ENCODE results near the gene SHLD1.
"Not testable (repeated sequence)": the region's sequence is repeated elsewhere in the genome, so short reads cannot be mapped to it uniquely, and the experiment has no call there.

Gene SHLD1

DNA sequence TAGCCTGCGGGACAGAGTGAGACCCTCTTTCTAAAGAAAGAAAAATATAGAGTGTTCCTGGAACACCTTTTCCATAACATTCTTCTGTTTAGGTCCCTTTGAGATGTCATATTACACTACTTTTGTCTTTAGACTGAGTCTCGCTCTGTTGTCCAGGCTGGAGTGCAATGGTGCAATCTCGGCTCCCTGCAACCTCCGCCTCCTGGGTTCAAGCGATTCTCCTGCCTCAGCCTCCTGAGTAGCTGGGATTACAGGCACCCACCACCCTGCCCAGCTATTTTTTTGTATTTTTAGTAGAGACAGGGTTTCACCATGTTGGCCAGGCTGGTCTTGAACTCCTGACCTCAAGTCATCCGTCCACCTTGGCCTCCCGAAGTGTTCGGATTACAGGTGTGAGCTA is 31.2 kb downstream of the SHLD1 start:
- not testable (repeated sequence) for DNase-seq, ATAC-seq

DNA sequence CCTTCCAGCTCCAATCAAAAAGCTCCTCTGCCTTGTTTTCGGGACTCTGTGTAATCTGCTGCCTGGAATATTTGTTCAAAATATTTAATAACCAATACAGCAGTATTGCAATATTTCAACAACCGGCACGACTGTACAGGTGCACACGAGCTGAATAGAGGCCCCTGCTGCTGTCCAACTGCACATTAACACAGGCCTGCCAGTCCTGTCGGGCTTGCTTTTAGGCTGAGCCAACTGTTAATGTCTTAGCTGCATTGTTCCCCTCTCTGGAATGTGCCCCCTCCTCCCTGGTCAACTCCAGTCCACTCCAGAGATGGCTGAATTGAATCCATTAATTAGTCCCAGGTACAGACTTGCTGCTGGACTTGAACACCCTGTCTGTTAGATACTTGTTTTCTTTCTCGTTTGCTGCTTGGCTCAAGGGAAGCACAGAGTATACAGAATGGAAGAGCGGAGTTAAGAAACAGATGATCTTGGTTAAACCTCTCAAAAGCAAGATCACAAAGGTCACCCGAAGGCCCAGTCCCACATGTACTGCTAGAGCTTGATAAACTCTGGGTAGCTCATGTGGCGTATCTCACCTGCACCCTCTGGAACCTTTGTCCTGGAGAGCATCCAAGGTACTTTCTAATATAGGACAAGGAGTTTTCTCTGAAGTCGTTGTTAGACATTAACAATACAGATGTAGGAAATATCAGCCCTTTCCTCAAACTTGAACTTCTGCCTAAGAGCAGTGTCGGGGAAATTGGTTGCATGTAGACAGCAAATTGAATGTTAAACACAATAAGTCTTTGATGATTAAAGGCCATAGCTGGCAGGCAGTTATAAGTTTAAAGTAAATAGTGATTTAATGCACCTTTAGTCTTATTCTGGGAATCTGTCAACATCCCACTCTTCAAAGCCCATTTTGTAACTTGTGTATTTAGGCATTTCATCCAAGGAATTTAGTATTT is 31.9 kb downstream of the SHLD1 start:
- ATAC-seq (no peak), DNase-seq (no peak)

DNA sequence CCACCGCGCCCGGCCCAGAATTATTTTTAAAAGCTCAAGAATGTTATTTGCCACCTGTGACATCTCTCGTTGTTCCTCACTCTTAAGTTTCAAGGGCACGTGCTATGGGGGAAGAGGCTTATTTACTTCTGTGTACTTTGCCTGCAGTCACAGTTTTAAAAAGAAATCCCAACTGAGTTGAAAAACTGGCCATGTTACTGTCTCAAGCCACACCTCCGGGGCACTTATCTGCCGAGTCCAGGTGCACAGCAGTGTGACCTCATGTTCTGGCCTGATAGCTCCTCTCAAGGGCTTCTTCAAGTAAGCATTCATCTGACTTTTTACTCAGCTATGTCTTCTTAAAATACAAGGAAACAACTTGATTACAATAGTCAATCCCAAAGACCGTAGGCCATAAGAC is 34.5 kb downstream of the SHLD1 start:
- DNase-seq (no peak), ATAC-seq (no peak)

DNA sequence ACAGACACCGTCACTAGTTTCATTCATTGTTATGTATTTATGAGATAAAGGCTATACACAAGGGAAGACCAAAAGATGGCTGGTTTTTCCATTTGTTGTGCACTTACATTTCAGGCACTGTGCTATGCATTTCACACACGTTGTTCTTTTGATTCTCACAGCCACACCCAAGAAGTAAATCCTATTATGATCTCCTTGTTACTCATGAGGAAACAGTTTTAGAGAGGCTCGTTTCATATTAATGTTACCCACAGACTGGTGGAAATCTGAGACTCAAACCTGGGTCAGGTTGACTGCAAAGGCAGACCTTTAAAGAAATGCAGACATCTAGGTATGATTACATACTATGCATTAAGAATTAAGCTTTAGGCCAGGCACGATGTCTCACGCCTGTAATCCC is 34.9 kb downstream of the SHLD1 start:
- DNase-seq (no peak), ATAC-seq (no peak)

DNA sequence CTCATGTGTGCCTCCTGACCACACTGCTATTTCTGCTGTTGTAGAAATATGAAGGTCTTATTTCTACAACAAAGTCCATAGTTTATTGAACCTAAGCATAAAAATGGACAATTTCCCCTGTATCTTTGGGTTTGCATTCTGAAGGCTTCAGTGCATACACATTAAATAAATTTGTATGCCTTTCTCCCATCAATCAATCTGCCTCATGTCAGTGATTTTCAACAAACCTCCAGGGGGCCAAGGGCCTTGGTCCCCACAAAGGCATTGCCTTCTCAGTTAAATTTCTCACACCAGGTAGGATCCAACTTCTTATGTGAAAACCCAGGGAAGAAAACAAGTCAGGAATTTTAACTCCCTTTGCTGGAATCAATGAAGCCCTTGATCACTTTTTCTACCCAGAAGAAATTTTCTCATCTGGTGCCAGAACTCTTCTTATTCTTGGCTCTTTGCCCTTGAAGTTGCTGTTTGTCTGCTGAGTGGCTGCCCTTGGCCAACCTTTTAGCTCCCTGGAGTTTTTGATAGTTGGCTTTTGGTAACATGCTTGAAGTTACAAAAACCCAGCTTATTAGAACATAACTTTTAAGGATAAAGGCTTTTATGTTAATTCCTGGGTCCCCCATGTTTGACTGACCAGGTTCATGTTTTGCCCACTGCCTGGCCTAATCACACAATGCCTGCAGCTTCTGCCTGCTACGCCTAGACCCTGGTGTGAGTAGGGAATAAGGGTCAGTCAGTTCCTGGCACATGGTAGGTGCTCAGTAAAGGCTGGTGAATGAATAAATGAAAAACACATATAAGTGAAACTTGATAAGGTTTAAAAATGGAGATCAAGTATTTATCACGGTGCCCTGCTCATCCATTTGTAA is 37.0 kb downstream of the SHLD1 start:
- DNase-seq = no peak
- no peak for ATAC-seq

DNA sequence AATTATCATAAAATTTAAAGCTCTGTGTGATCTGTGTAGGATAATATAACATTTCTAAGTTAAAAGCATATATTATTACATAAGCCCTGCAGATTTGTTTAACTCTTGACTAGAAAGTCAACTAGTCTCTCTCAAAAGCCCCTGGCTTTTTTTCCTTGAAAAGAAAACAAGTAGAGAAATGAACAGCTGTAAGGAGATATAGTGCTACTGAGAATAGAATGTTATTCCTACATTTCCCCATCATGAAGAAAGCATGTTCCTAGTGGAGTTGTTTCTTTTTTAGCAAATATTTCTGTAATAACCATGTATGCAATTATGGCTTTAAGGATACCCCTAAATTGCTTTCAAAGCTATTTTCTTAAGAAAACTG is 37.6 kb downstream of the SHLD1 start:
- DNase-seq (no peak), ATAC-seq (no peak)

DNA sequence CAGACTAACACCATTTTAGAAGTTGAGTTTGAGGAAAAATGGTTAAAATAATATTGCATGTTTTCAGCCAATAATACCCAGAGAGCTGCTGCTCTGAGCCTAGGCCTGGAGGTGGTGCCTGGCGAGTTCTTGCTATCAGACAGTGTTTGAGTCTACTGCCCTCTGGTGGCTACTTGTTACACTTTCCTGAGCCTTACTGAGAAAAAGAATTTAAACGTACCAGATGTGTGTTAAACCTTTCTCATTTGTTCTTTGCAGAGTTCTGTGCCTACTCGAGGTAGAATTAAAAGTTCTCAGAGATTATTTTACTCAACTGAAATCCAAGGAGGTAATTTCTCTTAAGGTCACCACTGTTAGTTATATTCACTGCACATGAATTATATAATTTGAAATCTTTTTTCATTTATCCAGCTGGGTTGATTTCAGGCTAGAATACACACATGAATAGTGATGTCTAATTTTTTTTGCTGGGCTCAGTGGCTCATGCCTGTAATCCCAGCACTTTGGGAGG is 38.2 kb downstream of the SHLD1 start:
- peak; percentile 71 for DNase-seq
- ATAC-seq = peak; percentile 95

DNA sequence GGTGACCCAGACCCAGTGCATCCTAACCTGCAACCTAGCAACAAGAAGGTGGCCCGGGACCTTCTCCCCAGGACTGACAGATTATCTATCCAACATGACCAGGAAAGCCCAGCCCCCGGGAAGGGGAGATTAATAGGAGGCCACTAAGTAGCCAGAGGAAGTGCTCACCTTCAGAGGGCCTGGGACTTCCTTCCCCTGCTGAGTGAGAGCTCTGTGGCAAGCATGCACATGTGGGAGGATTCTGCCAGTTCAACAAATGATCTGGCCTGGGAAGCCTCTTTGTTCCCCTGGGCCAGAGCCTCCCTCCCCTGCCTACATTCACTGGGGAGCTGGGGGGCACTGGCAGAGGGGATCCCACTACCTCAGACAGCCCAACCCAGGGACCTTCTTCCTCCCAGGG is 39.6 kb downstream of the SHLD1 start:
- no peak for DNase-seq
- no peak for ATAC-seq

GRCh38 chr20:5793916-5794315 is 43.7 kb downstream of the SHLD1 start:
- ATAC-seq (no peak), DNase-seq (no peak)

- ATAC-seq (no peak), DNase-seq (no peak)
These were observed 46.3 kb downstream of the SHLD1 start for GRCh38 chr20:5796331-5797040.

- DNase-seq = no peak
- ATAC-seq = no peak
These were observed 47.0 kb downstream of the SHLD1 start for GRCh38 chr20:5797165-5797564.

DNA sequence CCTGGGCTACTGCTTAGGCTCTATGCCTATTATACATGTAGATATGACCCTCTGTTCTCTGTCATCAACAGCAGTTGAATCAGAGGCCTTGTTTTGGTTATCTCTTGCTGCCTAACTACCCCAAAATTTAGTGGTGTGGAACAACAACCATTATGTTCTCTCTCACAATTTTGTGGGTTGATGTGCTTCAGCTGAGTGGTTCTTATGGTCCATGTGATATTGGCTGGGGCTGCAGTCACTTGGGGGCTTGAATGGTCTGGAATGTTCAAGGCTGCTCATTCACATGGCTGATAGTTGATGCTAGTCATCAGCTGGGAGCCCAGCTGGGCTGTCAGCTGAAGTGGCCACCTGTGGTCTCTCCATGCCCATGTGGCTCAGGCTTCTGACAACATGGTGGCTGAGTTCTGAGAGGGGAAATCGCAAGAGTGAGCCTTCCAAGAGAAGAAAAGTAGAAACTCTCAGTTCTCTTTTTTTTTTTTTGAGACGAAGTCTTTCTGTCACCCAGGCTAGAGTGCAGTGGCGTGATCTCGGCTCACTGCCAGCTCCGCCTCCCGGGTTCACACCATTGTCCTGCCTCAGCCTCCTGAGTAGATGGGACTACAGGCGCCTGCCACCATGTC is 47.8 kb downstream of the SHLD1 start:
- DNase-seq = no peak
- peak; percentile 40 for ATAC-seq

- not testable (repeated sequence) for ATAC-seq, DNase-seq
These were observed 53.6 kb downstream of the SHLD1 start for GRCh38 chr20:5803754-5804303.

GRCh38 chr20:5806457-5807263 is 56.5 kb downstream of the SHLD1 start:
- no peak for ATAC-seq
- DNase-seq = no peak

DNA sequence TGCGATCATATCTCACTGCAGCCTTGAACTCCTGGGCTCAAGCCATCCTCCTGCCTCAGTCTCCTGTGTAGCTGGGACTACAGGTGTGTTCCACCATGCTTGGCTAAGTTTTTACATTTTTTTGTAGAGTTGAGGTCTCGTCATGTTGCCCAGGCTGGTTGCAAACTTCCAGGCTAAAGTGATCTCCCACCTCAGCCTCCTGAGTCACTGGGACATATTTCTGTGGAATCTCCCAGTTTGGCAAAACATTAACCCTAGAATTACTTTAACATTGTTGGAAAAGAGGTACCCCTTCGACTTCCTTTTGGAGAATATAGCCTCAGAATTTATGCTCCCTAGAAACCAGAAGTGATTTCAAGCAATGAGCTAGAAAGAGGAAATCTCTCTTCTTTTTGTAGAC is 57.2 kb downstream of the SHLD1 start:
- ATAC-seq (no peak), DNase-seq (no peak)

GRCh38 chr20:5808901-5809300 is 58.7 kb downstream of the SHLD1 start:
- no peak for DNase-seq
- ATAC-seq = no peak

DNA sequence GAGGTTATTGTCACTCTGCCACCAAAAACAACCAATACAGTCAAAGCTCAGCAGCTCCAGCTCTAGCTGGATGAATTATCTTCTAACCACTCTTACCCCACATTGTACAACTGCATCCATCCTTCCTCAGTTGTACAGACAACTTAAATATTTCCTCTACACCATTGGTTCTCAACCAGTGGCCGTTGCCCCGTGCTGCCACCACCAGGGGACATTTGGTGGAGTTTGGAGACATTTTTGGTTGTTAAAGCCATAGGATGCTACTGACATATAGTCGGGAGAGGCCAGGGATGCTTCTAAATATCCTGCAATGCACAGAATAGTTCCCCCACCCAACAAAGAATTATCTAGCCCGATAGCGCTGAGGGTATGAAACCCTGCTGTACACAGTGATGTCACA is 59.3 kb downstream of the SHLD1 start:
- ATAC-seq = no peak

GRCh38 chr20:5810800-5811422 is 60.7 kb downstream of the SHLD1 start:
- no peak for ATAC-seq
- DNase-seq = no peak

More for the DNA sequence above, 59.3 kb downstream of the SHLD1 start:
- DNase-seq = no peak

DNA sequence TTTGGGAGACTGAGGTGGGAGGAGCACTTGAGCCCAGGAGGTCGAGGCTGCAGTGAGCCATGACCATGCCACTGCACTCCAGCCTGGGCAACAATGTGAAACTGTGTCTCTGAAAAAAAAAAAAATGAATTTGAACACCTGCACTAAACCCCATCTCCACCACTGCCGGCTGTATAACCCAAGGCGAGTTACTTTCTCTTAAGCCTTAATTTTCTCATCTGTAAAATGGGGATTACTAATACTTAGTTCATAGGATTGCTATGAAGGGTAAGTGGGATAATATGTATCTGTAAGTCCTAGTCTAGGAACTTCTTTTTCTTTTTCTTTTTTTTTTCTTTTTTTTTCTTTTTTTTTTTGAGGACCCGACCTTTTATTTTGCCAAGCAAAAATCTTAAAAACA is 61.5 kb downstream of the SHLD1 start:
- DNase-seq (no peak), ATAC-seq (no peak)

- no peak for DNase-seq
- no peak for ATAC-seq
These were observed 68.1 kb downstream of the SHLD1 start for GRCh38 chr20:5818346-5818681.
